GM19240 (cell line): Measurements from ENCODE around the gene NAA10.

ENCODE experiments used
- DNase-seq: peaks from one replicate; pipeline ENCODE4 v3.0.0; 2011; ENCODE audit warnings: low spot score; ENCODE audit not compliant: insufficient read length

Gene NAA10

GRCh38 chrX:153948847-153949805, 14.3 kb upstream of the NAA10 start:
- DNase-seq, result no peak

GRCh38 chrX:153948002-153948466, 13.2 kb upstream of the NAA10 start:
- no peak for DNase-seq

- peak; percentile 86 for DNase-seq
Observed at GRCh38 chrX:153947009-153947769, 12.4 kb upstream of the NAA10 start.

DNA sequence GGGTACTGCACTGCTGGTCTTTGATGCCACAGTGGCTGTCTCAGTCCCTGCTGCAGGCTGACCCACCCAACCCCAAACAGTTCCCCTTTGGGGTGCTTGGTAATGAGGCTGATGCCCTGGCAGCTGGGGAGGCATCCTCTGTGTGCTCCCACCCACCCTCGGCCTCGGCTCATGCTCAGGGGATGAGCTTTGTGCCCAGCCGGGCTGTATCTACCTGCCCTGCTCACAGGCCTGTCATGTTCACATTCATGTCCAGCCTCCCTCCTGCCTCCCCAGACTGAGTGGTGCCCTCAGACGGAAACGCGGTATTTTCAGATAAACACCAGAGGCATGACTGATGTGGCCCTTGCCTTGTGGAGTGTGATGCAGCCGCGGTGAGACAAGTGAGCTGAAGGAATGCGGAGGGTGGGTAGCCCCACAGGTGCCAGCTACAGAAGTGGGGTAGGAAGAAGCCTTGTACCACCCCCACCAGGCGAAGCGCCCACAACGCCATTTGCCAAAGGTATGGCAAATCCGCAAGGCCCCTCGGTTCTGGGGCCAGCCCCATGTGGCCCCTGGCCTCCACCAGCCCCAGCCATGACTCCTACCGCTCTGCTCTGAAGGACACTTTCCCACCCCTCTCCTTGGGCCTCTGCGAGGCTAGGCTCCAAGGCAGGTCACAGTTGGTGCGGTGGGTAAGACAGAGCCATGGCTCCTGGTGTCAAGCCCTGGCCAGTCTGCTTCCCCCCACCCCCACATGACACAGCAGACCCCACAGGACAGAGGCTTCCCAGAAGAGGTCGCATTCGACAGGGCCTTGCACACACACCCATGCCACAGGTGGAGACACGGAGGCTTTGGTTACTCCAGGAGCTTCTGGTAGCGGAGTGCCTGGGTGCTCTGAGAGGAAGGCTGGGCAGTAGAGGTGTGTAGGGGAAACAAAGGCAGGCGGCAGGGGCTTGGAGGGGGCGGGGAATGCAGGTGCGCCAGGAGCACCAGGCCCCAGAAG, 11.4 kb upstream of the NAA10 start:
- no peak for DNase-seq

- no peak for DNase-seq
Observed at GRCh38 chrX:153944800-153945150, 9.9 kb upstream of the NAA10 start.

DNA sequence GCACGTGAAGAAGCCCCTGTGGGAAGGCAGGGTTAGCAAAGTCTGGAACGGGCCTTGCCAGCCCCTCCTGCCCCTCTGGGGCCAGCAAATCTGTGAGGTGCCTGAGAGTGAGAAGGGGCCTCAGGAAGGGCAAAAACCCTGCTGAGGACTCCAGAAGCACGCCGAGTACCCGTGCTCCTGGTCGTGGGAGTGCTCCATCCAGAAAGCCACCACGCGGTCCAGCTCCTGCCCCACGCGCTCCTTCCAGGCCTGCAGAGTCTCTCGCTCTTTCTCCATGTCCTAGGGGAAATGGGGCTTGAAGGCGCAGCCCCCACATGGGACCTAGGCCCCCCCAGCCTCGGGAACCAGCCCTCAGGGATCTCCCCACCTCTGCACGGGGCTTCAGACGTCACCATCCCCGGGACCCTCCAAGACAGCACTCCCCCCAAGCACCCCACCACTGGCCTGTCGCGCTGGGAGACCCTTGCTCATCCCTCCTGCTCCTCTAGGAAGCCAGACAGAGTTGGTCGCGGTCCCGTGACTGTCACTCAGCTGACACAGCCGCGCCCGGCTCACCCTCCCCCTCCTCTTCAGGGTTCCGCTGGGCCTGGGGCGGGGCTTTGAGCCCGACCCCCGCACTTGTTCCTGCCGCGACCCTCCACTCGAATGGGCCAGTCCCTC, 9.4 kb upstream of the NAA10 start, which contains the start of gene RENBP:
Gene RENBP (minus strand): TSS at position 504 of the 660 bp plus-strand sequence. CDS start 33 bp downstream, at position 471.
- no peak for DNase-seq

- no peak for DNase-seq
Observed at GRCh38 chrX:153941336-153942252, 6.8 kb upstream of the NAA10 start.

DNA sequence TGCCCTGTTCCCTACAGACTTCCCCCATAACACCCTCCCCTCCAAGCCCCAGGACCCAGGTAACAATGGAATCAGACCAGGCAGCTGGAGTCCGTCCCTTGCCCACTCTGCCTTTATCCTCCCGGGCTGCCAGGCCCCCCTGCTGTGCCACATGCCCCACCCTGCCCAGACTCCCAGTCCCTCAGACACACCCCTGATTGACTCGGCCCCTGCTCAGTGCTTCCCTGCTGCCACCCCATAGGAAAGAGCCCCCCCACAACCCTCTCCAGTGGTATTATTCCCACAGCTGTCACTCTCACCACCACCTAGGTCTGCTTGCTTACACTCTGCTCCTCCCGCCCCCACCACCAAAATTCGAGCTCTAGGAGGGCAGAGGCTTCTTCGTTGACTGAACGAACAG, 4.7 kb upstream of the NAA10 start:
- no peak for DNase-seq

DNA sequence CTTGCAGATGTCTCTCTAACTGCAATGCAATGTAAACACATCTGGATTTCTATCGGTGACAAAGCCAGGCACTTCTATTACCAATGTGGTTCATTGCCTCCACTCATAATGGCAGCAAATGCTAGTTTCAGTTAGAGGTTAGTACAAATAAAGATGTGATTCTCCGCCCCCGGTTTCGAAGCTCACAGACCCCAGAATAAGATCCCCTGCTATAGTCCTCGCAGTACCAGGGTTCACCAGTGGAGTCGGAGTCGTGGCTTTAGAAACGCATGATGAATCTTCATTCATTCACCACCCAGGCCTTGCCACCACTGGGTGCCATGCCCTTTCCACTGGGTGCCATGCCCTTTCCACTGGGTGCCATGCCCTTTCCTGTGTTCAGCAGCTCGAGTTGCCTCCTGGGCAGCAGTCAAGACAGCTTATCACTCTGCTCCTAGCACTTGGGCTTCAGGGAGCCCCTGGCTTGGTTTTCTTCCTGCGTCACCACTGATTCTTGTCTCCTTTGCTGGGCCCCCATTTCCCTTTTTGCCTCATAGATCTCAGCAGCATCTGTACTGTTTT, 3.5 kb upstream of the NAA10 start:
- no peak for DNase-seq

- no peak for DNase-seq
Observed at GRCh38 chrX:153937056-153937455, 2.2 kb upstream of the NAA10 start.

GRCh38 chrX:153935326-153935851, 552 bp upstream of the NAA10 start:
- no peak for DNase-seq

- no peak for DNase-seq
Observed at GRCh38 chrX:153934148-153934761, 582 bp downstream of the NAA10 start.

DNA sequence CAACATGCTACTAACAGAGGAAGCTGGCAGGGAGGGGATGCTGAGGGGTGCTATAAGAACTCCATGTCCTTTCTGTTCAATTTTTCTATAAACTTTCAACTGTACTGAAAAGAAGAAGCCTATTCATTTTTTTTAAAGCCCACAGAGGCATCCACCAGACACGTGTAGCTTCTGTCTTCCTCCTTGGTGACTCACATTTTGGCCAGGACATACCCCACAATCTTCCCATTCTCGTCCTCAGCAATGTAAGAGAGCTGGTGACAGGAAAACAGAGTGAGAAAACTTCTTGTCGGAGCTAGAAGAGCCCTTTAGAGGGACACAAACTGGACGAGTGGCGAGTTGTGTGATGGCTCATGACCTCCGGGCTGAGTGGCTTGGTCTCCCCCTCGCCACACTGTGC, 1.1 kb downstream of the NAA10 start:
- no peak for DNase-seq

DNA sequence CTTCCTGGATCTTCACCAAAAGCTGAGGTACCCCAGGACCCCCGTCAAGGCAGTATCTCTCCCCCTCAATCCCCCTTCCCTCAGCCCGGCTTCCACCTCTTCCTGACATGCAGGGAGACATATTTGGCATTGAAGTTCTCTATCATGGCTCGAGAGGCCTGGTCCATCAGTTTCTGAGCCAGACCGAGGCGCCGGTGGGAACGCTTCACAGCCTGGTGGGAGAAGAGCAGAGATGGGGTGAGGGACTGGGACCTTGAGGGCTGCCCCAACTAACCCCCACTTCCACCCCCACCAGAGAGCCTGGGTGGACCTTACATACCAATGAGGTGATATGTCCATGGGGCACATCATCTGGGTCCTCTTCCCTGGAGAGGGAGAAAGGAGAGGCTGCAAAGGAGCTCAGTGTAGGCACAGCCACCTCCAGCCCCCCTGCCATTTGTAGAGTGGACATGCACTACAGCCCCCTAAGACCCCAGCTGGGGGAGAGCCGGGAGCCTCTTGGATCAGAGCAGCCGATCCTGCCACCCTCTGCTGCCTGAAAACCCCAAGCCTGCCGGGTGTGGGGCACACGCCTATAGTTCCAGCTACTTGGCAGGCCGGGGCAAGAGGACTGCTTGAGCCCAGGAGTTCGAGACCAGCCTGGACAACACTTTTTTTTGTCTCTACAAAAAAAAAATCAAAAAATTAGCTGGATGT, 2.5 kb downstream of the NAA10 start:
- no peak for DNase-seq

DNA sequence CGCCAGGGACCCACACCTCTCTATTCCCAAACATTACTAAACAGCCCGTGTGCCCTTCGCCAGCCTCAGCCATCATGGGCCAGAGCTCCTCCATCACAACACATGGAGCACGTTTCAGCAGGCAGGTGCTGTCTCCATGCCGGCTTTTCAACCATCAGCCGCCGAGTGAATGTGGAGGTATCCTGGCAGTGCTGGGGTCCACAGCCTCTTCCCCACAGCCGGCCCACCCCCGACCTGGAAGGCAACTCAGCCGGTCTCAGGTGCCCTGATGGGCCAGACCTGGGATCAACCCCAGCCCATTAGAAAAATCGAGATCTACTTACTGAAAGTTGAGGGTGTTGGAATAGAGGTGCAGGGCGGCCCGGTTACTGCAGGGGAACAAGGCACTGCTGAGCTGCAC, 3.1 kb downstream of the NAA10 start:
- no peak for DNase-seq

DNA sequence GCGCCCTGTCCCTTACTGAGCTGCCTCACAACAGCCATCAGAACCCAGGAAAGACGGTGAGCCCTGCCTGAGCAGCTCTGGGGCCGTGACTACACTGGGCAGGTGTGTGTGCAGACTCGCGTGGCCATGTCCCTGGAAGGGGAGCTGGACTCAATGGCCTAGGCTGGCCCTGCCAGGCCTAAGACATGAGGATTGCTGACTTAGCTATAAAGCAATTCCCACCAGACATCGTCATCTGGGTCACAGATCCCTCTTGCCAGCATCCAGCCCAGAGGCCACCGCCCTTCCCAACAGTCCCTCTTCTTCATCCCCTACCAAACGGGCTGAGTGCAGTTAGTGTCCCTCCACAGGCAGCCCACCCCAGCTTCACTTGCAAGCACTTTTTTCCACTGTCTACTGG, 3.7 kb downstream of the NAA10 start:
- no peak for DNase-seq

- no peak for DNase-seq
Observed at GRCh38 chrX:153930011-153930910, 4.6 kb downstream of the NAA10 start.
